BLaER1 (cell line): Measurements from ENCODE around the gene ZRANB1.

Experiments used
- H3K27ac ChIP-seq: shearing (Covaris generic); formaldehyde crosslinking; 2 replicates; pipeline ENCODE4 v1.8.1; 2022
- H3K27me3 ChIP-seq: shearing (Covaris generic); formaldehyde crosslinking; 2 replicates; pipeline ENCODE4 v1.8.1; 2022
- H3K36me3 ChIP-seq: shearing (Covaris generic); formaldehyde crosslinking; 2 replicates; pipeline ENCODE4 v1.8.1; 2022
- H3K4me1 ChIP-seq: shearing (Covaris generic); formaldehyde crosslinking; 2 replicates; pipeline ENCODE4 v1.8.1; 2022
- H3K4me2 ChIP-seq: shearing (Covaris generic); formaldehyde crosslinking; 2 replicates; pipeline ENCODE4 v1.8.1; 2022
- H3K4me3 ChIP-seq: shearing (Covaris generic); formaldehyde crosslinking; 2 replicates; pipeline ENCODE4 v1.8.1; 2022
- H3K9ac ChIP-seq: shearing (Covaris generic); formaldehyde crosslinking; 2 replicates; pipeline ENCODE4 v1.8.1; 2022
- H3K9me3 ChIP-seq: shearing (Covaris generic); formaldehyde crosslinking; 2 replicates; pipeline ENCODE4 v1.8.1; 2022
- H4K20me1 ChIP-seq: shearing (Covaris generic); formaldehyde crosslinking; 2 replicates; pipeline ENCODE4 v1.8.1; 2022
- Cebpa-rat ChIP-seq: shearing (Covaris generic); IDR thresholded peaks from 2 replicates; pipeline ENCODE4 v1.8.1; 2022

Gene ZRANB1

GRCh38 chr10:125003146-125003900 is 61.4 kb downstream of the ZRANB1 start:
- Histone ChIP-seq H3K4me2 (no peak overlapping the region), H3K36me3 (peaks cover 98% of the 10 kb centered on the region), H3K9me3 (no peaks in the 10 kb centered on the region), H3K27ac (peak overlapping the region; percentile 13; the same call in 1 of the 2 replicates), H4K20me1 (peaks cover 99% of the 10 kb centered on the region), H3K27me3 (no peaks in the 10 kb centered on the region), H3K4me3 (no peak overlapping the region), H3K4me1 (peaks cover 35% of the 10 kb centered on the region), H3K9ac (no peak overlapping the region)
- no peak for TF ChIP-seq Cebpa-rat

GRCh38 chr10:125003901-125004467 is 62.1 kb downstream of the ZRANB1 start:
- peak overlapping the region; percentile 13; the same call in 1 of the 2 replicates for H3K27ac ChIP-seq
- peaks cover 99% of the 10 kb centered on the region for H4K20me1 ChIP-seq
- H3K4me2 ChIP-seq, result no peak overlapping the region
- no peak overlapping the region for H3K4me3 ChIP-seq
- H3K4me1 ChIP-seq, result peaks cover 35% of the 10 kb centered on the region
- peaks cover 98% of the 10 kb centered on the region for H3K36me3 ChIP-seq
- TF ChIP-seq Cebpa-rat, result no peak
- H3K9me3 ChIP-seq, result no peaks in the 10 kb centered on the region
- H3K9ac ChIP-seq, result no peak overlapping the region
- H3K27me3 ChIP-seq, result no peaks in the 10 kb centered on the region

- no peak for TF ChIP-seq Cebpa-rat
- H3K27me3 ChIP-seq, result no peaks in the 10 kb centered on the region
- H3K4me1 ChIP-seq, result peaks cover 35% of the 10 kb centered on the region
- H3K4me2 ChIP-seq, result peak overlapping the region; percentile 55
- peak overlapping the region; percentile 72 for H3K27ac ChIP-seq
- H3K9me3 ChIP-seq, result no peaks in the 10 kb centered on the region
- H3K36me3 ChIP-seq, result peaks cover 98% of the 10 kb centered on the region
- 0 out of 2 replicates have a peak overlapping the region, but pooled peaks have one; percentile 13 for H3K9ac ChIP-seq
- peaks cover 100% of the 10 kb centered on the region for H4K20me1 ChIP-seq
- no peak overlapping the region for H3K4me3 ChIP-seq
These were observed 62.8 kb downstream of the ZRANB1 start for GRCh38 chr10:125004571-125005311.

- Histone ChIP-seq H4K20me1 (peaks cover 100% of the 10 kb centered on the region), H3K4me3 (no peak overlapping the region), H3K9me3 (no peaks in the 10 kb centered on the region), H3K36me3 (peaks cover 98% of the 10 kb centered on the region), H3K9ac (0 out of 2 replicates have a peak overlapping the region, but pooled peaks have one; percentile 13), H3K27ac (peak overlapping the region; percentile 72), H3K4me1 (peaks cover 29% of the 10 kb centered on the region), H3K4me2 (peak overlapping the region; percentile 55), H3K27me3 (no peaks in the 10 kb centered on the region)
- TF ChIP-seq Cebpa-rat, result no peak
These were observed 63.6 kb downstream of the ZRANB1 start for GRCh38 chr10:125005312-125006187.

DNA sequence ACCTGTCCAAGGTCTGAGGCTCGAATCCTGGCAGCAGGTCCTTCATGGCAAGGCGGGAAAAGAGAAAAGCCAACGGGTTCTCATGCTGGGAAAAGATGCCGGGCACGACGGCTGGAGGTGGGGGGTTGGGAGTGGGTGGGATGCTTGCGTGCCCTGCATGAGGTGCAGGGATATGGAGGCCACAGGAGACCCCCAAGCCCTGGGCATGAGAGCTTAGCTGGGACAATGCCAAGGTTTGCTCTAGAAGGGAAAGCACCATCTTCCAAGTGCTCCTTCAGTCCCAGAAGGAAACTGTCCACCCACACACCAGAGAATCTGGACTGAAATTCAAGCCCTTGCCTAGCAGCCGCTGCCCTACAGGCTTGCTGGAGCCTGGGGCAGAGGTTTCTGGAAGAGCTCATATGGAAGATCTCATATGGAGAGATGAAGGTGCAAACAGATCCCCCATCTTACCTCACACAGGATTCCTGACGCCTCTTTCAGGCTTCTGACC is 64.3 kb downstream of the ZRANB1 start:
- Histone ChIP-seq H3K27me3 (no peaks in the 10 kb centered on the region), H3K4me2 (no peak overlapping the region), H3K4me1 (peaks cover 23% of the 10 kb centered on the region), H4K20me1 (peaks cover 100% of the 10 kb centered on the region), H3K27ac (no peak overlapping the region), H3K4me3 (no peak overlapping the region), H3K9me3 (no peaks in the 10 kb centered on the region), H3K36me3 (peaks cover 98% of the 10 kb centered on the region), H3K9ac (no peak overlapping the region)
- TF ChIP-seq Cebpa-rat, result no peak

- H3K9me3 ChIP-seq, result no peaks in the 10 kb centered on the region
- no peak for TF ChIP-seq Cebpa-rat
- peaks cover 100% of the 10 kb centered on the region for H4K20me1 ChIP-seq
- no peak overlapping the region for H3K27ac ChIP-seq
- no peak overlapping the region for H3K4me3 ChIP-seq
- H3K27me3 ChIP-seq, result no peaks in the 10 kb centered on the region
- peaks cover 26% of the 10 kb centered on the region for H3K4me1 ChIP-seq
- peaks cover 98% of the 10 kb centered on the region for H3K36me3 ChIP-seq
- H3K9ac ChIP-seq, result no peak overlapping the region
- no peak overlapping the region for H3K4me2 ChIP-seq
These were observed 65.1 kb downstream of the ZRANB1 start for GRCh38 chr10:125006921-125007426.

DNA sequence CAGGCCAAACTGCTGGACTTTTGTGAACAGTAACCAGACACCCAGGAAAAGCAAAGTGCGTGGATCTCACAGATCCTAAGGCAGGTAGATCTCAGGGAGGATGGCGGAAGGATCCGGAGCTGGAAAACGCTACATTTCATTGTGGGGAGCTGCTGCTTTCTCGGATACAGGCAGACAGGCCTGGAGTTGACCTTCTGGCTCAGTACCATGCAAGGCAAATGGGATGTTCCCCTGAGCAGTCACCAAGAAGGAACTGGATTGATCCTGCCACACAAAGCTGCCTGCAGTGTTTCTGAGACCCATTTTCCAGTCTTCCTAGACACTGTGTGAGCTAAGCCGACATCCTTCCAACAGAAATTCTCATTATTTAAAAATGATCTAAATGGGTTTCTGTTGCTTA is 65.5 kb downstream of the ZRANB1 start:
- Histone ChIP-seq H3K4me1 (peaks cover 30% of the 10 kb centered on the region), H3K36me3 (peaks cover 98% of the 10 kb centered on the region), H3K27me3 (no peaks in the 10 kb centered on the region), H3K4me2 (no peak overlapping the region), H3K27ac (no peak overlapping the region), H4K20me1 (peaks cover 100% of the 10 kb centered on the region), H3K9ac (no peak overlapping the region), H3K9me3 (no peaks in the 10 kb centered on the region), H3K4me3 (no peak overlapping the region)
- no peak for TF ChIP-seq Cebpa-rat

GRCh38 chr10:125008689-125009638 is 67.0 kb downstream of the ZRANB1 start:
- Histone ChIP-seq H3K4me2 (no peak overlapping the region), H3K9me3 (no peaks in the 10 kb centered on the region), H3K27ac (no peak overlapping the region), H3K4me3 (no peak overlapping the region), H3K36me3 (peaks cover 98% of the 10 kb centered on the region), H4K20me1 (peaks cover 100% of the 10 kb centered on the region), H3K9ac (no peak overlapping the region), H3K27me3 (no peaks in the 10 kb centered on the region), H3K4me1 (peaks cover 33% of the 10 kb centered on the region)
- TF ChIP-seq Cebpa-rat, result no peak
